Thymus (tissue), 11 donors: ENCODE results near the gene BRCA1. TPM values are rescaled to one million over a fixed set of nuclear protein-coding genes. Genes with fewer than 3 reads are reported as not detected.
"Not testable (repeated sequence)": the region's sequence is repeated elsewhere in the genome, so short reads cannot be mapped to it uniquely, and the experiment has no call there.

Experiments used
- DNase-seq, 9 donors: peaks; one replicate each; pipeline ENCODE4 v3.0.0-alpha.2; 2013; ENCODE audit warnings: low spot score in 9 of 9, low read depth in 6 of 9, missing footprints in 1 of 9
- H3K27ac ChIP-seq, 2 donors: one replicate each; pipeline ENCODE4 v1.5.1; 2013; ENCODE audit warnings: control low read depth in 1 of 2, low read depth in 1 of 2, low read length in 1 of 2, mild to moderate bottlenecking in 1 of 2, moderate library complexity in 1 of 2
- H3K27me3 ChIP-seq, 2 donors: one replicate each; pipeline ENCODE4 v1.5.1; 2013; ENCODE audit warnings: low read length in 1 of 2; ENCODE audit not compliant: control insufficient read depth in 2 of 2, insufficient read depth in 1 of 2
- H3K36me3 ChIP-seq, 2 donors: one replicate each; pipeline ENCODE4 v1.5.1; 2013; ENCODE audit warnings: low read length in 1 of 2, mild to moderate bottlenecking in 1 of 2, moderate library complexity in 1 of 2; ENCODE audit not compliant: control insufficient read depth in 2 of 2, insufficient read depth in 2 of 2
- H3K4me1 ChIP-seq, 2 donors: one replicate each; pipeline ENCODE4 v1.5.1; 2013; ENCODE audit warnings: low read length in 2 of 2; ENCODE audit not compliant: control insufficient read depth in 2 of 2, insufficient read depth in 2 of 2
- H3K4me3 ChIP-seq, 2 donors: one replicate each; pipeline ENCODE4 v1.5.1; 2013; ENCODE audit warnings: low read length in 2 of 2, control low read depth in 1 of 2, mild to moderate bottlenecking in 1 of 2
- H3K9me3 ChIP-seq, 2 donors: one replicate each; pipeline ENCODE4 v1.5.1; 2013; ENCODE audit warnings: low read length in 1 of 2, mild to moderate bottlenecking in 1 of 2; ENCODE audit not compliant: control insufficient read depth in 2 of 2, insufficient read depth in 1 of 2
- WGBS: extraction: QIAGEN DNeasy Blood & Tissue Kit; methylation state at CpG from one replicate; pipeline ENCODE4 v1.1.7; 2013; 5-methylcytosine and 5-hydroxymethylcytosine counted together
- polyA plus RNA-seq: library from polyadenylated mRNA; stranded (reverse); fragments of 200-250 nt; gene quantifications from one replicate; pipeline ENCODE4 v1.2.3, GENCODE V29; 2013
- total RNA-seq: library from RNA; stranded (reverse); fragments of 120-200 nt; gene quantifications from one replicate; pipeline ENCODE4 v1.2.4, GENCODE V29; 2013
- donor health status: healthy.

Gene BRCA1
- total and polyA plus RNA-seq, 2 donors, result 2.0 to 23.8 TPM

- not testable (repeated sequence) for H3K9me3 ChIP-seq, DNase-seq, H3K4me3 ChIP-seq, H3K4me1 ChIP-seq, H3K27ac ChIP-seq, H3K27me3 ChIP-seq, H3K36me3 ChIP-seq
- 94% methylated on average over 20 of the region's 25 CpGs for WGBS
Measured at GRCh38 chr17:43159232-43159631, 34.1 kb upstream of the BRCA1 start.

DNA sequence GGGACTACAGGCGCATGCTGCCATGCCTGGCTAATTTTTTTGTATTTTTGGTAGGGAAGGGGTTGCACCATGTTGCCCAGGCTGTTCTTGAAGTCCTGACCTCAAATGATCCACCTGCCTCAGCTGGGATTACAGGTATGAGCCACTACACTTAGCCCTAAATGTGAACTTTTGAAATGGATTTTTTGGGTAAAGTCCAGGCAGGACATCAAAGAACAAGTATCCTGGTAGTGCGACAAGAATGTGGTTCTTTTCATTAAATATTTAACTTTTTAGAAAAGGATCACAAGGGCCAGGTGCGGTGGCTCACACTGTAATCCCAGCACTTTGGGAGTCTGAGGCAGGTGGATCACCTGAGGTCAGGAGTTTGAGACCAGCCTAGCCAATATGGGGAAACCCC is 30.5 kb upstream of the BRCA1 start:
- no peak overlapping the region for H3K4me3 ChIP-seq
- peaks cover 0 to 4% of the 10 kb centered on the region in 2 donors for H3K9me3 ChIP-seq
- no peaks in the 10 kb centered on the region for H3K27me3 ChIP-seq
- H3K27ac ChIP-seq, result no peak overlapping the region
- DNase-seq, result no peak
- WGBS, result 98% methylated on average over 3 of the region's 3 CpGs
- H3K4me1 ChIP-seq, result no peaks in the 10 kb centered on the region
- peaks cover 4 to 9% of the 10 kb centered on the region in 2 donors for H3K36me3 ChIP-seq

DNA sequence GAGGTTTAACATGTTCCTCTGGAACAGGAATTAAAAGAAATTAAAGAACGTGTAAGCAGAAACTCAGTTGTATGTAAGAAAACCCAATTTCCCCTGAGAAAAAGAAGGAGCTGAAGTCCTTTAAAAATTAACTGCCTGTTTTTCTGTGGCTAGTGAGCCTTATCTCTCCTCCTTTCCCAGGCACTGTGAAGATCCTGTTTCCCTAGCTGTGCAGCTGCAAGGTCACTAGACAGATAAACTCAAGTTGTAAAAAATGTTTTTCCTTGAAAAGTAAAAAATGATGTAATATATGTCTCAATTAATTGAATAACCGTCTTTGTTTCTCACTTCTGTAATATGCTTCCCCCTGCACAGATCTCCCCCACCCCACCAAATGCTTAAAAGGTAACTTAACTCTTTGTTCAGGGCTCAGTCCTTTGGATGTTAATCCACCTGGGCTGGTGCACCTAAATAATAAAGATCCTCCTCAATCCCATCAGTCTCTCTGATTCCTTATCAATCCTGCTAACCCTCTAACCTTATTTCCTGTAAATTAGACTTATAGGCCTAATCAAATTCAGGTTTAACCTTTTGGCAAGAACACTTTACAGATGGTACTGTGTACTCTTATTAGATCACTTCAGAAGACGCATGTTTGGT is 28.2 kb upstream of the BRCA1 start:
- DNase-seq, H3K27me3 ChIP-seq, H3K4me3 ChIP-seq, H3K27ac ChIP-seq, H3K36me3 ChIP-seq, H3K4me1 ChIP-seq, H3K9me3 ChIP-seq: not testable (repeated sequence)
- WGBS, result 97% methylated on average over 3 of the region's 3 CpGs

DNA sequence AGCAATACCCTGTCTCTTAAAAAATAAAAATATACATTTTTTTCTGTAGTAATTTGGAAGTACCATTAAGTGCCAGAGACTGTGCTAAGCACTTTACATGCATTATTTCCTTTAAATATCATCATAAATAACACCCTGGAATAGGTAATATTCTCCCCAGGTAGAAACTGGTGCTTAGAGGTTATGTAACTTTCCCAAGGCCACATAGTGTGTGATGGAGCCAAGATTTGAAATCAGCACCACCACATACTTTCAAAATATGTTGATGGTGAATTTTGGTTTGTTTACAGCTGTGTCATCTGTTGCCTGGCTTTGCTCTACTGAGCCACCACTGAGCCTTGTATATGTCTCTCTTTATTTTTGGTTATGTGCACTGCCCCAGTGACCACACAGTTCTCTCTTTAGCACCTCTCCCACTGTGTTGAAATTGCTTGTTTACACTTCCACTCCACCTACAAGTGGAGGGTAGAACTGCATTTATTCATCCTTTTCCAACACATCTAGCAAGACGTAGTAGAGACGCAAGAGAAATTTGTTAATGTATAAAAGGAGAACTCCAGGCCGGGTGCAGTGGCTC is 26.8 kb upstream of the BRCA1 start:
- H3K9me3 ChIP-seq, result peaks cover 0 to 4% of the 10 kb centered on the region in 2 donors
- no peak overlapping the region for H3K27ac ChIP-seq
- H3K36me3 ChIP-seq, result peaks cover 4 to 5% of the 10 kb centered on the region in 2 donors
- DNase-seq, result no peak
- no peaks in the 10 kb centered on the region for H3K27me3 ChIP-seq
- no peak overlapping the region for H3K4me3 ChIP-seq
- no peaks in the 10 kb centered on the region for H3K4me1 ChIP-seq
- 96% methylated on average over 3 of the region's 3 CpGs for WGBS

- H3K4me1 ChIP-seq, result no peaks in the 10 kb centered on the region
- 96% methylated on average over 4 of the region's 4 CpGs for WGBS
- no peak for DNase-seq
- H3K9me3 ChIP-seq, result no peaks in the 10 kb centered on the region
- H3K4me3 ChIP-seq, result no peak overlapping the region
- H3K36me3 ChIP-seq, result peaks cover 0 to 5% of the 10 kb centered on the region in 2 donors
- H3K27ac ChIP-seq, result no peak overlapping the region
- no peaks in the 10 kb centered on the region for H3K27me3 ChIP-seq
Measured at GRCh38 chr17:43146649-43147048, 21.5 kb upstream of the BRCA1 start.

DNA sequence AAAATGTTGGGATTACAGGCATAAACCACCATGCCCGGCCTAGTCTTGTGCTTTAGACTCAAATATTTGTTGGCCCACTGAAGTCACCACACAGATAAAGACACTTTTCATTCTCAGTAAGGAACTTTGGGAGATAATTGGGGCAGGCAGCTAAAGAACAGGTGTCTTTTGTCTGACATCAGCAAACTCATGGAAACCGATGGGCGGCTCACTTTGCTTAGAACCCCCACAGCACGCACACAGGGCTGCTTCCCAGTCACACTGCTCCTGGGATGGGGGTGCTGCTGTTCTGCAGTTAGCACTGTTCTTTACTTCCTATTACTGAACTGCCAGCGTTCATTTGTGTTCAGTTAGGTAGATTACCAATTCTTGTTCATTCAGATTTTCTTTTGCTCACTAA is 18.0 kb upstream of the BRCA1 start:
- Histone ChIP-seq H3K36me3 (peaks cover 0 to 5% of the 10 kb centered on the region in 2 donors), H3K27ac (no peak overlapping the region), H3K9me3 (no peaks in the 10 kb centered on the region), H3K4me1 (peaks cover 0 to 2% of the 10 kb centered on the region in 2 donors), H3K4me3 (no peak overlapping the region), H3K27me3 (no peaks in the 10 kb centered on the region)
- no peak for DNase-seq
- 99% methylated on average over 5 of the region's 5 CpGs for WGBS

GRCh38 chr17:43142153-43142552 is 17.0 kb upstream of the BRCA1 start:
- Histone ChIP-seq H3K27ac (no peak overlapping the region), H3K4me3 (no peak overlapping the region), H3K9me3 (no peaks in the 10 kb centered on the region), H3K36me3 (peaks cover 0 to 5% of the 10 kb centered on the region in 2 donors), H3K4me1 (peaks cover 0 to 2% of the 10 kb centered on the region in 2 donors), H3K27me3 (no peaks in the 10 kb centered on the region)
- DNase-seq, result no peak
- WGBS, result 97% methylated on average over 5 of the region's 5 CpGs

- no peak for DNase-seq
- Histone ChIP-seq H3K36me3 (peaks cover 0 to 6% of the 10 kb centered on the region in 2 donors), H3K9me3 (no peaks in the 10 kb centered on the region), H3K27me3 (no peaks in the 10 kb centered on the region), H3K4me1 (peaks cover 3 to 5% of the 10 kb centered on the region in 2 donors), H3K27ac (no peak overlapping the region), H3K4me3 (no peak overlapping the region)
- 82% methylated on average over 11 of the region's 11 CpGs for whole genome bisulfite sequencing
Measured at GRCh38 chr17:43140396-43141332, 15.5 kb upstream of the BRCA1 start.

- H3K4me1 ChIP-seq, DNase-seq, H3K9me3 ChIP-seq, H3K27me3 ChIP-seq, H3K27ac ChIP-seq, H3K4me3 ChIP-seq: not testable (repeated sequence)
- H3K36me3 ChIP-seq, result peaks cover 10 to 16% of the 10 kb centered on the region in 2 donors
- 89% methylated on average over 4 of the region's 4 CpGs for WGBS
Measured at GRCh38 chr17:43138531-43138930, 13.4 kb upstream of the BRCA1 start.
